ENCODE results near the gene CTSW.
"Not testable (repeated sequence)": the region's sequence is repeated elsewhere in the genome, so short reads cannot be mapped to it uniquely, and the experiment has no call there.

Gene CTSW
- total RNA-seq: 5.8 to 84.8 (median 57.9) reads per million in 3 donors

DNA sequence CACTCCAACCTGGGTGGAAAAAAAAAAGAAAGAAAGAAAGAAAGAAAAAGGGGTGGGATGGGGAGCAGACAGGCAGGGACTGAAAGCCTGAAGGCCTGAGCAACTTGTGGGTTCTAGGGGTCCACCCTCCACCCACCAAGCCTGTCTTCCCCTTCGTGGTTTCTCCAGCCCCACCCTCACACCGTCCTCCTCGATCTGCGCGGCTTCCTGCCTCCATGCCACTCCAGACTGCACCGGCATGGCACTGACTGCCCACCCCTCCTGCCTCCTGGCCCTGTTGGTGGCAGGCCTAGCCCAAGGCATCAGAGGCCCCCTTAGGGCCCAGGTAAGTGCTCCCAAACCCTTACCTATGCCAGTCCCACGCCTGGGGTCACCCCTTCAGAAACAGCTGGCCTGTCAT, at the start of gene CTSW:
Gene CTSW, plus strand, starts transcription at position 221 of the 400 bp plus-strand sequence. Its CDS starts 18 bp downstream, at position 239.
- H3K27me3 ChIP-seq (replicated peaks; ENCODE audit: control insufficient read depth, insufficient read depth, low read length, poor library complexity, severe bottlenecking): no peaks in the 10 kb centered on the region
- no peak within 1 kb of the TSS for H3K4me3 ChIP-seq (ENCODE audit: insufficient read depth, low read depth, low read length, poor library complexity, severe bottlenecking)
- H3K9me3 ChIP-seq (ENCODE audit: control insufficient read depth, low read length): no peaks in the 10 kb centered on the region
- H3K36me3 ChIP-seq (ENCODE audit: control insufficient read depth, insufficient read depth, low read length): peaks cover 19% of the 10 kb centered on the region
- DNase-seq: no peak
- H3K27ac ChIP-seq (ENCODE audit: insufficient read depth, low read length, poor library complexity, severe bottlenecking): peak within 1 kb of the TSS; percentile 46
- H3K4me1 ChIP-seq (ENCODE audit: control insufficient read depth, insufficient read depth, low read length, poor library complexity, severe bottlenecking): peaks cover 26% of the 10 kb centered on the region

DNA sequence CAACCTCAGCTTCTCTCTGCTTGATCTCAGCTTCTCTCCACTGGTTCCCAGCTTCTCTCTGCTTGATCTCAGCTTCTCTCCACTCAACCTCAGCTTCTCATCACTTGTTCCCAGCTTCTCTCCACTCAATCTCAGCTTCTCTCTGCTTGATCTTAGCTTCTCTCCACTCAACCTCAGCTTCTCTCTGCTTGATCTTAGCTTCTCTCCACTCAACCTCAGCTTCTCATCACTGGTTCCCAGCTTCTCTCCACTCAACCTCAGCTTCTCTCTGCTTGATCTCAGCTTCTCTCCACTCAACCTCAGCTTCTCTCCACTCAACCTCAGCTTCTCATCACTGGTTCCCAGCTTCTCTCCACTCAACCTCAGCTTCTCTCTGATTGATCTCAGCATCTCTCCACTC, 47.4 kb upstream of the CTSW start:
- DNase-seq; H3K4me3 ChIP-seq (ENCODE audit: insufficient read depth, low read depth, low read length, poor library complexity, severe bottlenecking); H3K27me3 ChIP-seq (replicated peaks; ENCODE audit: control insufficient read depth, insufficient read depth, low read length, poor library complexity, severe bottlenecking); H3K27ac ChIP-seq (ENCODE audit: insufficient read depth, low read length, poor library complexity, severe bottlenecking); H3K9me3 ChIP-seq (ENCODE audit: control insufficient read depth, low read length); H3K36me3 ChIP-seq (ENCODE audit: control insufficient read depth, insufficient read depth, low read length): not testable (repeated sequence)
- peaks cover 14% of the 10 kb centered on the region for H3K4me1 ChIP-seq (ENCODE audit: control insufficient read depth, insufficient read depth, low read length, poor library complexity, severe bottlenecking)

DNA sequence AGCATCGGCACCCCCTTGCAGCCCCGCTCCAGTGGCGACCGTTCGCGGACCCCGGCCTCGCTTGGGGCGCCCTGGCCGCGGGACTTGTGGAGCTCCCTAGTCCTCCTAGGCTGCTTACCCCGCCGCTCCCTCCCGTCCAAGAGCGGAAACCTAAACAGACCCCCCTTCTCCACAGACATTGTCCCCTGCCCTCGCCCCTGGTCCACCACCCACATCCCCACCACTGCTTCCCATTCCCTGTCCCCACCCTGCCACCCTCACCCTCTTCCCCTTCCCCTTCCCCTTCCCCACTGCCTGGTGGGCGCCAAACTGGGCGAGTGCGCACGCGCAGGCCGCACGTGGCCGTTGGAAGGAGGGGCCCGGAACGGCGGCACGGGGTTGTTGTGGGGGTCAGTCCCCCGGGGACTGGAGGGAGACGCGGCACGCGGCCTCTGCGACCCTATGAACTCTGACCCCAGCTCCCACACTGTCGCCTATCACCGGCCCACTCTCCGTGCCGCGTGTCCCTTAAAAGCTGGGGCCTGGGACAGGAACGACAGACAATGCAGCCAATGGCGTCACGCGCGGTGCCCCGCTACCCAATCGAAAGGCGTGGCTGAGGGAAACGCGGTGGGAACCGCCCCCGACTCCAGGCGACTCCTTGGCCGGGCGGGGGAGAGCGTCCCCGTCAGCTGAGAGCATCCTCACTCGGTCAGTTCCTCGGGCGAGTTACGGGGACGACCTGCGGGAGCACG, 46.2 kb upstream of the CTSW start, which contains the start of gene SNX32:
Gene SNX32, plus strand, starts transcription at position 667 of the 734 bp plus-strand sequence. CDS start 103 bp downstream, outside the sequence.
- H3K9me3 ChIP-seq (ENCODE audit: control insufficient read depth, low read length): no peaks in the 10 kb centered on the region
- peak within 1 kb of the TSS; percentile 63 for H3K27ac ChIP-seq (ENCODE audit: insufficient read depth, low read length, poor library complexity, severe bottlenecking)
- no peaks in the 10 kb centered on the region for H3K36me3 ChIP-seq (ENCODE audit: control insufficient read depth, insufficient read depth, low read length)
- DNase-seq: peak; percentile 82 to 90 (median 89)
- peak within 1 kb of the TSS; percentile 61 for H3K4me3 ChIP-seq (ENCODE audit: insufficient read depth, low read depth, low read length, poor library complexity, severe bottlenecking)
- no peaks in the 10 kb centered on the region for H3K27me3 ChIP-seq (replicated peaks; ENCODE audit: control insufficient read depth, insufficient read depth, low read length, poor library complexity, severe bottlenecking)
- peaks cover 14% of the 10 kb centered on the region for H3K4me1 ChIP-seq (ENCODE audit: control insufficient read depth, insufficient read depth, low read length, poor library complexity, severe bottlenecking)

- Histone ChIP-seq H3K27me3 (replicated peaks; ENCODE audit: control insufficient read depth, insufficient read depth, low read length, poor library complexity, severe bottlenecking) (no peaks in the 10 kb centered on the region), H3K4me3 (ENCODE audit: insufficient read depth, low read depth, low read length, poor library complexity, severe bottlenecking) (peak overlapping the region; percentile 61), H3K27ac (ENCODE audit: insufficient read depth, low read length, poor library complexity, severe bottlenecking) (no peak overlapping the region), H3K9me3 (ENCODE audit: control insufficient read depth, low read length) (no peaks in the 10 kb centered on the region), H3K36me3 (ENCODE audit: control insufficient read depth, insufficient read depth, low read length) (no peaks in the 10 kb centered on the region), H3K4me1 (ENCODE audit: control insufficient read depth, insufficient read depth, low read length, poor library complexity, severe bottlenecking) (peaks cover 14% of the 10 kb centered on the region)
- no peak for DNase-seq
Measured at GRCh38 chr11:65834202-65834601, 45.4 kb upstream of the CTSW start.

DNA sequence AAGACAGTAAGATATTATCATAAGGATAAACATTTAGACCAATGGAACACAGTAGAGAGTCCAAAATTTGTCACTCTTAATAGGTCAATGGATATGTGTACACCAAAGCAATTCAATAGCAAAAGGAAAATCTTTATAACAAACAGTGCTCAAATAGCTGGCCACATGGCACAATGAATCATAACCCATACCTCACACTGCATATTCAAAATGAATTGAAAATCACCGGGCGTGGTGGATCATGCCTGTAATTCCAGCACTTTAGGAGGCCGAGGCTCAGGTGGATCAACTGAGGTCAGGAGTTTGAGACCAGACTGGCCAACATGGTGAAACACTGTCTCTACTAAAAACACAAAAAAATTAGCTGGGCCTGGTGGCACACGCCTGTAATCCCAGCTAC, 37.5 kb upstream of the CTSW start:
- Histone ChIP-seq H3K27me3 (replicated peaks; ENCODE audit: control insufficient read depth, insufficient read depth, low read length, poor library complexity, severe bottlenecking) (no peaks in the 10 kb centered on the region), H3K4me1 (ENCODE audit: control insufficient read depth, insufficient read depth, low read length, poor library complexity, severe bottlenecking) (no peaks in the 10 kb centered on the region), H3K9me3 (ENCODE audit: control insufficient read depth, low read length) (no peaks in the 10 kb centered on the region), H3K27ac (ENCODE audit: insufficient read depth, low read length, poor library complexity, severe bottlenecking) (no peak overlapping the region), H3K36me3 (ENCODE audit: control insufficient read depth, insufficient read depth, low read length) (no peaks in the 10 kb centered on the region), H3K4me3 (ENCODE audit: insufficient read depth, low read depth, low read length, poor library complexity, severe bottlenecking) (no peak overlapping the region)
- no peak for DNase-seq

DNA sequence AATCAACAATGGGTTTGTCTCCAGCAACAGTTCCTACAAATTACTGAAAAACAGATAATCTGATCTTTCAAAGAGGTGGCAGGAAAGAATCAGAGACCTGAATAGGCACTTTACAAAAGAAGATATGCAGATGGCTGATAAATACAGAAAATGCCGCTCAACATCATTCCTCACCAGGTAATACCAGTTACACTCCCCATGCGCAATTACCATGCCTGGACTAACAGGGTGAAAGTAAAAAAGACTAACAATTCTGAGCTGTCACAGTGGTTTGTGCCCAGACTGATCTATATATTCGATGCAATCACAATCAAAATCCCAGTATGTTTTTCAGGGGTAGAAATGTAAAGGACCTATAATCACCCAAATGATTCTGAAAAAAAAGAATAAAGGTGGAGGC, 35.8 kb upstream of the CTSW start:
- H3K27ac ChIP-seq (ENCODE audit: insufficient read depth, low read length, poor library complexity, severe bottlenecking): no peak overlapping the region
- no peaks in the 10 kb centered on the region for H3K9me3 ChIP-seq (ENCODE audit: control insufficient read depth, low read length)
- no peaks in the 10 kb centered on the region for H3K4me1 ChIP-seq (ENCODE audit: control insufficient read depth, insufficient read depth, low read length, poor library complexity, severe bottlenecking)
- DNase-seq: no peak
- H3K4me3 ChIP-seq (ENCODE audit: insufficient read depth, low read depth, low read length, poor library complexity, severe bottlenecking): no peak overlapping the region
- H3K27me3 ChIP-seq (replicated peaks; ENCODE audit: control insufficient read depth, insufficient read depth, low read length, poor library complexity, severe bottlenecking): no peaks in the 10 kb centered on the region
- H3K36me3 ChIP-seq (ENCODE audit: control insufficient read depth, insufficient read depth, low read length): no peaks in the 10 kb centered on the region

- H3K36me3 ChIP-seq (ENCODE audit: control insufficient read depth, insufficient read depth, low read length): no peaks in the 10 kb centered on the region
- no peak overlapping the region for H3K4me3 ChIP-seq (ENCODE audit: insufficient read depth, low read depth, low read length, poor library complexity, severe bottlenecking)
- H3K9me3 ChIP-seq (ENCODE audit: control insufficient read depth, low read length): no peaks in the 10 kb centered on the region
- H3K27me3 ChIP-seq (replicated peaks; ENCODE audit: control insufficient read depth, insufficient read depth, low read length, poor library complexity, severe bottlenecking): no peaks in the 10 kb centered on the region
- no peaks in the 10 kb centered on the region for H3K4me1 ChIP-seq (ENCODE audit: control insufficient read depth, insufficient read depth, low read length, poor library complexity, severe bottlenecking)
- DNase-seq: no peak
- H3K27ac ChIP-seq (ENCODE audit: insufficient read depth, low read length, poor library complexity, severe bottlenecking): no peak overlapping the region
Measured at GRCh38 chr11:65844231-65844872, 35.3 kb upstream of the CTSW start.

DNA sequence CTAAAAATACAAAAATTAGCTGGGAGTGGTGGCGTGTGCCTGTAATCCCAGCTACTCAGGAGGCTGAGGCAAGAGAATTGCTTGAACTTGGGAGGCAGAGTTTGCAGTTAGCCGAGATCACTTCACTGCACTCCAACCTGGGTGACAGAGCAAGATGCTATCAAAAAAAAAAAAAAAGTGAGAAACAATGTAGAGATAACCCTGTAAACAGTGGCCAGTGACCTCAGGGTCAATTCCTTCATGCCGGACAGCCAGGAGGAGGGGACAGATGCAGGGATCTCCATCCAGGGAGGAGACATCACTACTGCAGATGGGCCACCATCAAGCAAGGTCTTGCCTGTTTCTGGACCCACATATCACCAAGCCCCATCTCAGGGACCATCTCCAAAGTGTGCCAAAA, 31.9 kb upstream of the CTSW start:
- Histone ChIP-seq H3K4me1 (ENCODE audit: control insufficient read depth, insufficient read depth, low read length, poor library complexity, severe bottlenecking) (no peaks in the 10 kb centered on the region), H3K4me3 (ENCODE audit: insufficient read depth, low read depth, low read length, poor library complexity, severe bottlenecking) (no peak overlapping the region), H3K27me3 (replicated peaks; ENCODE audit: control insufficient read depth, insufficient read depth, low read length, poor library complexity, severe bottlenecking) (no peaks in the 10 kb centered on the region), H3K9me3 (ENCODE audit: control insufficient read depth, low read length) (no peaks in the 10 kb centered on the region), H3K27ac (ENCODE audit: insufficient read depth, low read length, poor library complexity, severe bottlenecking) (no peak overlapping the region), H3K36me3 (ENCODE audit: control insufficient read depth, insufficient read depth, low read length) (peaks cover 23% of the 10 kb centered on the region)
- DNase-seq: no peak

DNA sequence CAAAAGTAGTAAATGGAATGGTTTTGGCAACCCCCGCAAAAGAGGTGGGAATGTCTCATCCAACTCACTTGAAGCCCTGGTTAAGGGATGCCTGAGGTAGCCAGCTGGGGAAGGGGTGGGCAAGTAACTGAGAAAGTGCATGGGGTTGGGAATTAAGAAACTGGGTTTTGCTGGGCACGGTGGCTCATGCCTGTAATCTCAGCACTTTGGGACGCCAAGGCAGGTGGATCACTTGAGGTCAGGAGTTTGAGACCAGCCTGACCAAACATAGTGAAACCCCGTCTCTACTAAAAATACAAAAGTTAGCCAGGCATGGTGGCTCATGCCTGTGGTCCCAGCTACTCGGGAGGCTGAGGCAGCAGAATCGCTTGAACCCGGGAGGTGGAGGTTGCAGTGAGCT, 30.9 kb upstream of the CTSW start:
- not testable (repeated sequence) for H3K27ac ChIP-seq (ENCODE audit: insufficient read depth, low read length, poor library complexity, severe bottlenecking); H3K9me3 ChIP-seq (ENCODE audit: control insufficient read depth, low read length); H3K27me3 ChIP-seq (replicated peaks; ENCODE audit: control insufficient read depth, insufficient read depth, low read length, poor library complexity, severe bottlenecking); H3K4me1 ChIP-seq (ENCODE audit: control insufficient read depth, insufficient read depth, low read length, poor library complexity, severe bottlenecking); H3K4me3 ChIP-seq (ENCODE audit: insufficient read depth, low read depth, low read length, poor library complexity, severe bottlenecking); DNase-seq
- H3K36me3 ChIP-seq (ENCODE audit: control insufficient read depth, insufficient read depth, low read length): peaks cover 32% of the 10 kb centered on the region

DNA sequence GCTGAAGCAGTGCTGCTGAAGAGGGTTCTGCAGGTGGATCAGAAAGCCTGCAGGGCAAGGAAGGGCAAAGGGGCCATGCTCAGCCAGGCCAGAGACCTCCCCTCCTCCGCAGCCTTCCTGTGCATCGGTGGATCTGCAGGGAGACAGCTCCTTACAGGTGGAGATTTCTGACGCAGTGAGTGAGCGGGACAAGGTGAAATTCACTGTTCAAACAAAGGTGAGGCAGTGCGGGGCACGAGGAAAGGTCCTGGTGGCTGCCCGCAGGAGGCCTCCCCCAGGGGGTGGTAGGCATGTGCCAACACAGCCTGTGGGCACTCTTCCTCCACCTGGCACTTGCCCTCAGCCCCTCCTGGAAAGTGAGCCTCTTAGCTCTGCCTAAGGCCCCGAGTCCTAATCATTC, 30.3 kb upstream of the CTSW start:
- Histone ChIP-seq H3K9me3 (ENCODE audit: control insufficient read depth, low read length) (no peaks in the 10 kb centered on the region), H3K27ac (ENCODE audit: insufficient read depth, low read length, poor library complexity, severe bottlenecking) (no peak overlapping the region), H3K4me3 (ENCODE audit: insufficient read depth, low read depth, low read length, poor library complexity, severe bottlenecking) (no peak overlapping the region), H3K4me1 (ENCODE audit: control insufficient read depth, insufficient read depth, low read length, poor library complexity, severe bottlenecking) (peaks cover 4% of the 10 kb centered on the region), H3K36me3 (ENCODE audit: control insufficient read depth, insufficient read depth, low read length) (peaks cover 39% of the 10 kb centered on the region), H3K27me3 (replicated peaks; ENCODE audit: control insufficient read depth, insufficient read depth, low read length, poor library complexity, severe bottlenecking) (no peaks in the 10 kb centered on the region)
- no peak for DNase-seq
